HCT116 (cell line): Measurements from ENCODE around the gene PRCP.

ENCODE experiments used
- CBX3 ChIP-seq: IDR thresholded peaks from 2 replicates; pipeline ENCODE4 v1.6.1; 2012; ENCODE audit warnings: low read depth
- CEBPB ChIP-seq: IDR thresholded peaks from 2 replicates; pipeline ENCODE4 v1.6.1; 2012; ENCODE audit warnings: low read depth
- EZH2 ChIP-seq: fragments of 200-600 bp; sonication (generic); IDR thresholded peaks from 2 replicates; pipeline ENCODE4 v1.6.1; 2017; ENCODE audit warnings: antibody characterized with exemption, mixed run types
- FOSL1 ChIP-seq: IDR thresholded peaks from 2 replicates; pipeline ENCODE4 v1.6.1; 2012; ENCODE audit warnings: low read depth
- POLR2A ChIP-seq: IDR thresholded peaks from 2 replicates; pipeline ENCODE4 v1.7.0; 2011; ENCODE audit warnings: borderline replicate concordance; ENCODE audit not compliant: insufficient read depth, insufficient read length; ENCODE audit errors: extremely low read depth
- SIN3A ChIP-seq: IDR thresholded peaks from 2 replicates; pipeline ENCODE4 v1.6.1; 2012; ENCODE audit warnings: low read depth
- ZNF274 ChIP-seq: fragments of 200-500 bp; sonication (Bioruptor generic); IDR thresholded peaks from 2 replicates; pipeline ENCODE4 v1.6.1; 2014; ENCODE audit warnings: mild to moderate bottlenecking, low read depth, low read length, inconsistent platforms
- TF ChIP-seq, protein P1 (sequence below), 3 experiments: fragments of 200-600 bp in 1 of 3; sonication (generic) in 1 of 3; IDR thresholded peaks in 2 of 3; conservative IDR thresholded peaks in 1 of 3; 2 replicates each; pipeline ENCODE4 v1.5.1; 2012 to 2017; ENCODE audit warnings: low read depth in 2 of 3, low read length in 2 of 3, antibody characterized with exemption in 1 of 3, borderline replicate concordance in 1 of 3, control low read depth in 1 of 3, mild to moderate bottlenecking in 1 of 3, mixed read lengths in 1 of 3, mixed run types in 1 of 3, moderate library complexity in 1 of 3; ENCODE audit not compliant: insufficient read depth in 1 of 3
- TF ChIP-seq, protein P2 (sequence below): IDR thresholded peaks from 2 replicates; pipeline ENCODE4 v1.6.1; 2012

DNA sequence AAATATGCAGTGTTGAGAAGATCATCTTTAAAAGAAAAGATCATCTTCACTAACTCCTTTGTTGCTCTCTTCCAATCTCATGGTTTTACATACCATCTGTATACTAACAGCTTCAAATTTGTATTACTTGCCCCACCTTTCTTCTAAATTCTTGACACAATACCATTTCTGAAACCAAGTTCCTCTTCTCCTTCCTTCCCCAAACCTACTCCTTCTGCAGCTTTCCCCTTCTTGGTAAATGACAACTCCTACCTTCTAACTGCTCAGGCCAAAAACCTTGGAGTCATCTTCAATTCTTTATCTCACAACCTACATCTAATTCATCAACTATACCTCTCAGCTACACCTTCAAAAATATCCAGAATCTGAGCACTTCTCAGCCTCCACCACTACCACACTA is 9.3 kb downstream of the PRCP start:
- no peak for TF ChIP-seq SIN3A
- TF ChIP-seq EZH2, result no peak
- TF ChIP-seq, protein P1, sequence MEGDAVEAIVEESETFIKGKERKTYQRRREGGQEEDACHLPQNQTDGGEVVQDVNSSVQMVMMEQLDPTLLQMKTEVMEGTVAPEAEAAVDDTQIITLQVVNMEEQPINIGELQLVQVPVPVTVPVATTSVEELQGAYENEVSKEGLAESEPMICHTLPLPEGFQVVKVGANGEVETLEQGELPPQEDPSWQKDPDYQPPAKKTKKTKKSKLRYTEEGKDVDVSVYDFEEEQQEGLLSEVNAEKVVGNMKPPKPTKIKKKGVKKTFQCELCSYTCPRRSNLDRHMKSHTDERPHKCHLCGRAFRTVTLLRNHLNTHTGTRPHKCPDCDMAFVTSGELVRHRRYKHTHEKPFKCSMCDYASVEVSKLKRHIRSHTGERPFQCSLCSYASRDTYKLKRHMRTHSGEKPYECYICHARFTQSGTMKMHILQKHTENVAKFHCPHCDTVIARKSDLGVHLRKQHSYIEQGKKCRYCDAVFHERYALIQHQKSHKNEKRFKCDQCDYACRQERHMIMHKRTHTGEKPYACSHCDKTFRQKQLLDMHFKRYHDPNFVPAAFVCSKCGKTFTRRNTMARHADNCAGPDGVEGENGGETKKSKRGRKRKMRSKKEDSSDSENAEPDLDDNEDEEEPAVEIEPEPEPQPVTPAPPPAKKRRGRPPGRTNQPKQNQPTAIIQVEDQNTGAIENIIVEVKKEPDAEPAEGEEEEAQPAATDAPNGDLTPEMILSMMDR (IDR thresholded peaks at IDR 0.05 in 2 of 3, conservative IDR thresholded peaks at IDR 0.05 in 1 of 3; ENCODE audit: borderline replicate concordance in 1 of 3, insufficient read depth in 1 of 3, low read depth in 2 of 3, low read length in 2 of 3), result no peak
- no peak for TF ChIP-seq FOSL1
- TF ChIP-seq, protein P2, sequence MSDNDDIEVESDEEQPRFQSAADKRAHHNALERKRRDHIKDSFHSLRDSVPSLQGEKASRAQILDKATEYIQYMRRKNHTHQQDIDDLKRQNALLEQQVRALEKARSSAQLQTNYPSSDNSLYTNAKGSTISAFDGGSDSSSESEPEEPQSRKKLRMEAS, result no peak
- no peak for TF ChIP-seq ZNF274
- no peak for TF ChIP-seq CBX3
- no peak for TF ChIP-seq CEBPB
- no peak for TF ChIP-seq POLR2A
